ENCODE measurements around the gene GNAI2.

The GNAI2 gene

DNA sequence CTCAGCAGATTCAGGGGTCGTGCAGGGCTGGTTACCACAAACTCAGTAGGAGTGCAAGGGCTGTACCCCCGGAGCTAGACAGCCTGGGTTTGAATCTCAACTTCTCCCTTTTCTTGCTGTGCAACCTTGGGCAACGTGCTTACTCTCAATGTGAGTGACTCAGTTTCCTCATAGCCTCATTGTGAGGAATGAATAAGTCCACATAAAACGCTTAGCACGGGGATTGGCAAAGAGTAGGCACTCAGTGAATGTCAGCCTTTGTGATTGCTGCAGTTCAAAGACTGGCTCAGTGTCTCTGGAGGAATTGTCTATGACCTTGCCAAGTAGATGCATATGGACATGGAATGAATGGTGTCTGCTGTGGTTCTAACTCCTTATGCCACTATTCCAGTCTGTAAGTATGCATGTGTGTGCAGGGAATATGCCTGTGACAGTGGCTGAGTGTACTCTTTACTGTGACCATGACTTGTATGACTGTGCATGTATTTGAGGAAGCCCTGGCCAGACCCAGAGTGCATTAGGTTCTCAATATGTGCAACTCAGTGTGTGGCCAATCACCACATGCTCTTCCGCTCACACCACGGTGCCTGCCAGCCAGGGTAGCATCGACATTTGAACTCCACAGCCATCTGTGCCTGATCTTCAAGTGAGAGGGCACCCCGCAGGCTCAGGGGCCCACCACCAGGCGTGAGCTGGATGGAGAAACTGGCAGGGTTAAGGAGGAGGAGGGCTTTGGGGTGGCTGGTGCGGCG, 64.1 kb downstream of the GNAI2 start:
- Histone ChIP-seq H3K4me3 (ENCODE audit: low read length) (peak overlapping the region; percentile 96), H3K27me3 (ENCODE audit: insufficient read depth, low read length) (peaks cover 4% of the 10 kb centered on the region; the same call in 1 of the 2 replicates), H3K4me1 (ENCODE audit: insufficient read depth, low read length) (peaks cover 9% of the 10 kb centered on the region), H3K27ac (ENCODE audit: low read length) (no peak overlapping the region), H3K9ac (ENCODE audit: low read depth, low read length) (peak overlapping the region; percentile 58; the same call in 1 of the 2 replicates), H3K9me3 (ENCODE audit: insufficient read depth, low read depth, low read length) (no peaks in the 10 kb centered on the region), H3K36me3 (ENCODE audit: insufficient read depth, low read depth, low read length) (no peaks in the 10 kb centered on the region)

- Histone ChIP-seq H3K36me3 (ENCODE audit: insufficient read depth, low read depth, low read length) (no peaks in the 10 kb centered on the region), H3K4me1 (ENCODE audit: insufficient read depth, low read length) (peaks cover 9% of the 10 kb centered on the region), H3K27ac (ENCODE audit: low read length) (no peak overlapping the region), H3K9ac (ENCODE audit: low read depth, low read length) (no peak overlapping the region), H3K27me3 (ENCODE audit: insufficient read depth, low read length) (peaks cover 4% of the 10 kb centered on the region; the same call in 1 of the 2 replicates), H3K9me3 (ENCODE audit: insufficient read depth, low read depth, low read length) (peaks cover under 1% of the 10 kb centered on the region; the same call in 1 of the 2 replicates), H3K4me3 (ENCODE audit: low read length) (no peak overlapping the region)
Observed at GRCh38 chr3:50300681-50301254, 64.8 kb downstream of the GNAI2 start.

- Histone ChIP-seq H3K36me3 (ENCODE audit: insufficient read depth, low read depth, low read length) (no peaks in the 10 kb centered on the region), H3K9me3 (ENCODE audit: insufficient read depth, low read depth, low read length) (peaks cover 8% of the 10 kb centered on the region), H3K9ac (ENCODE audit: low read depth, low read length) (0 out of 2 replicates have a peak overlapping the region, but pooled peaks have one; percentile 38)
Observed at GRCh38 chr3:50302095-50303012, 66.3 kb downstream of the GNAI2 start.

DNA sequence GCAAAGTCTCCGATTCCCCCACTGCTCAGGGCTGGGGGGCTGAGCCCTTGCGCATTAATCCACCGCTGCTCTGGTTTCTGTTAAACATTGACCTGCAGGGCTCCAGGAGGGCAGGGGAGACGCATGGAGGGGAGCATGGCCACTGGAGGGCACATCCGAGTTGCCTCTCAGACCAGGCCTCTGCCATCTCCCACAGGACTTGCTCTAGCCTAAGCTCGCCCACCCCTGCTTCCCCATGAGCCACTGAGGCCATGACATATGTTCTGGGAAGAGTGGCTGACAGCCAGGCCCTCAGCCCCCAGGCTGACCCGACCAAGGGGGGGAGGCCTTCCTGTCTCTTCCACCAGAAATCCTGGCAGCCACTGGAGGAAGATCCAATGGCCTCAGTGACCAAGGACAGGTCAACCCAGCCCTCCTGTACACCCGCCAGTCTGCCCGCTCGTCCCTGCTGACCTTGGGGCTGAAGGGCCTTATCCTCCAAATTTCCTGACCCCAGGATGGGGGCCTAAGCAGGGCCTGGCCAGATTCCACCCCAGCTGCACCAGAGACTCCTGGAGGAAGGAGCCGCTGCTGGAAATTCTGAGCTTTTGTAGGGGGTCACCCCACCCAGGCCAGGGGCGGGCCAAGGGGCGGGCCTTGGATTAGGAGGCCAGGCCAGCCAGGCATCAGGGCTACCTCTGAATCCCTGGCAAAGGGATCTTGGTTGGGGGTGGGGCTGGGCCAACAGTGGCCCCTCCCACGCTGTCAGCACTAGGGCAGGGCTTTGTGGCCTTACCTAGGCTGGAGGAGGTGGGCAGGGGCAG, 67.2 kb downstream of the GNAI2 start, which contains the start of gene HYAL1:
TSS of gene HYAL1 (minus strand) at position 562 of the 803 bp plus-strand sequence. CDS start 618 bp downstream, outside the sequence.
- Histone ChIP-seq H3K27me3 (ENCODE audit: insufficient read depth, low read length) (peaks cover 4% of the 10 kb centered on the region; the same call in 1 of the 2 replicates), H3K36me3 (ENCODE audit: insufficient read depth, low read depth, low read length) (no peaks in the 10 kb centered on the region), H3K4me1 (ENCODE audit: insufficient read depth, low read length) (peaks cover 9% of the 10 kb centered on the region), H3K27ac (ENCODE audit: low read length) (no peak within 1 kb of the TSS), H3K4me3 (ENCODE audit: low read length) (peak within 1 kb of the TSS; percentile 12; the same call in 1 of the 2 replicates), H3K9ac (ENCODE audit: low read depth, low read length) (peak within 1 kb of the TSS; percentile 38; the same call in 1 of the 2 replicates), H3K9me3 (ENCODE audit: insufficient read depth, low read depth, low read length) (peaks cover 14% of the 10 kb centered on the region)

More at GRCh38 chr3:50302095-50303012, 66.3 kb downstream of the GNAI2 start:
- Histone ChIP-seq H3K4me1 (ENCODE audit: insufficient read depth, low read length) (peaks cover 9% of the 10 kb centered on the region), H3K27ac (ENCODE audit: low read length) (no peak overlapping the region), H3K4me3 (ENCODE audit: low read length) (no peak overlapping the region), H3K27me3 (ENCODE audit: insufficient read depth, low read length) (peaks cover 4% of the 10 kb centered on the region; the same call in 1 of the 2 replicates)

DNA sequence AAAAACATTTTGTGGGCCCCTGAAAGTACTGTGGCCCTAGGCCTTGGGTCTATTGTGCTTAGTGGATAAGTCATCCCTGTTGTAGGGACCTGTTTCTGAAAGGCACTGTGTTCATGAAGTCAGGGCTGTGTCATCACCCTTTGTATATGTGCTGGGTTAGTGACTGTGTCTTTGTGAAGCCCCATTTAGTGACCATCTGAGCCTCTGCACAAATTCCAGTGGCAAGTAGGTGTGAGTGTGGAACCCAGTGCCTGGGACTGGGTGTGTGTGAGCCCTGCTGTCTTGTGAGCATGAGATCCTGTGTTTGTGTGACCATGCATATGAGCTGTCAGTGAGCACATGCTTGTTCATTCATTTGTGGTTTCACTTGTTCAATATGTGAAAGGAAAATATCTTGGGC, 68.6 kb downstream of the GNAI2 start:
- Histone ChIP-seq H3K4me3 (ENCODE audit: low read length) (no peak overlapping the region), H3K4me1 (ENCODE audit: insufficient read depth, low read length) (peaks cover 9% of the 10 kb centered on the region), H3K9ac (ENCODE audit: low read depth, low read length) (no peak overlapping the region), H3K27me3 (ENCODE audit: insufficient read depth, low read length) (peaks cover 4% of the 10 kb centered on the region; the same call in 1 of the 2 replicates), H3K9me3 (ENCODE audit: insufficient read depth, low read depth, low read length) (peaks cover 21% of the 10 kb centered on the region), H3K36me3 (ENCODE audit: insufficient read depth, low read depth, low read length) (no peaks in the 10 kb centered on the region), H3K27ac (ENCODE audit: low read length) (no peak overlapping the region)

All from iPS-20b (cell line).